Sigmoid colon (tissue), 7 donors: Measurements from ENCODE around the gene SKP2. TPM values are rescaled to one million over a fixed set of nuclear protein-coding genes. Genes with fewer than 3 reads are reported as not detected.
"Not testable (repeated sequence)": the region's sequence is repeated elsewhere in the genome, so short reads cannot be mapped to it uniquely, and the experiment has no call there.

ENCODE experiments used
- DNase-seq: peaks from one replicate; pipeline ENCODE4 v3.0.0-alpha.2; 2019
- H3K27ac ChIP-seq, 4 donors: fragments of 200-600 bp; sonication (generic); one replicate each; pipeline ENCODE4 v1.5.1; 2016 to 2019; ENCODE audit warnings: mild to moderate bottlenecking in 1 of 4
- H3K27me3 ChIP-seq, 3 donors: fragments of 200-600 bp; sonication (generic); one replicate each; pipeline ENCODE4 v1.5.1; 2019; ENCODE audit warnings: mild to moderate bottlenecking in 1 of 3
- H3K36me3 ChIP-seq, 4 donors: fragments of 200-600 bp; sonication (generic); one replicate each; pipeline ENCODE4 v1.5.1; 2016 to 2019
- H3K4me1 ChIP-seq, 4 donors: fragments of 200-600 bp; sonication (generic); one replicate each; pipeline ENCODE4 v1.5.1; 2017 to 2019
- H3K4me3 ChIP-seq, 4 donors: fragments of 200-600 bp; sonication (generic); one replicate each; pipeline ENCODE4 v1.5.1; 2017 to 2019; ENCODE audit warnings: mild to moderate bottlenecking in 2 of 4, moderate library complexity in 1 of 4
- H3K9me3 ChIP-seq, 4 donors: fragments of 200-600 bp in 3 of 4; sonication (generic) in 3 of 4; one replicate each; pipeline versions ENCODE4 v1.5.1 to v1.6.1; 2013 to 2019
- EP300 ChIP-seq, 4 donors: sonication (generic); formaldehyde crosslinking; IDR thresholded peaks; one replicate each; pipeline ENCODE4 v1.6.1; 2017; ENCODE audit warnings: antibody characterized with exemption in 4 of 4
- POLR2A ChIP-seq, 2 donors: fragments of 450-650 bp; IDR thresholded peaks; one replicate each; pipeline ENCODE4 v1.6.1; 2016; ENCODE audit warnings: antibody characterized with exemption in 2 of 2, mild to moderate bottlenecking in 2 of 2, moderate library complexity in 2 of 2
- POLR2AphosphoS5 ChIP-seq, 4 donors: sonication (generic); formaldehyde crosslinking; IDR thresholded peaks; one replicate each; pipeline ENCODE4 v1.6.1; 2017; ENCODE audit warnings: antibody characterized with exemption in 4 of 4
- WGBS, 2 donors: extraction: QIAGEN DNeasy Blood & Tissue Kit; methylation state at CpG; one replicate each; pipeline ENCODE4 v1.1.7; 2013; 5-methylcytosine and 5-hydroxymethylcytosine counted together
- intact Hi-C: fragments of 100-400 bp; cut with DNase I; formaldehyde crosslinking; loops from one replicate; pipeline ENCODE4 v1.15.1; 2023
- polyA plus RNA-seq, 3 donors: library from polyadenylated mRNA; stranded (reverse); fragments of 200-250 nt; gene quantifications; one replicate each; pipeline ENCODE4 v1.2.3, GENCODE V29; 2013
- total RNA-seq, 4 donors: library from RNA; depleted of rRNA; stranded (reverse); fragments of >200 nt; gene quantifications; one replicate each; pipeline ENCODE4 v1.1.0, GENCODE V29; 2016
- TF ChIP-seq, protein P1 (sequence below), 4 experiments: fragments of 450-650 bp in 3 of 4; fragments of 200-600 bp in 1 of 4; IDR thresholded peaks; one replicate each; pipeline ENCODE4 v1.5.1; 2016 to 2019; ENCODE audit warnings: antibody characterized with exemption in 4 of 4, mild to moderate bottlenecking in 3 of 4, moderate library complexity in 2 of 4
- donor health status: healthy with polysubstance abuse.
- donor health status: Bipolar disorder and iron deficiency.
- donor health status: healthy.

Gene SKP2
- total and polyA plus RNA-seq, 7 donors, result 2.4 to 9.6 (median 7.0) TPM

- DNase-seq, result no peak
- H3K4me1 ChIP-seq, result no peaks in the 10 kb centered on the region
- WGBS, 2 donors, result 71 to 85% methylated on average over 4 of the region's 4 CpGs
- no peak overlapping the region for H3K4me3 ChIP-seq
- peaks cover 0 to 62% (median 0%) of the 10 kb centered on the region in 4 donors for H3K36me3 ChIP-seq
- no peaks in the 10 kb centered on the region for H3K9me3 ChIP-seq
- H3K27me3 ChIP-seq, result no peaks in the 10 kb centered on the region
- intact Hi-C loops, result loop anchor here (2.0 to 10.0 kb wide), 3 partner anchors 125 to 515 kb away; no protein-coding TSS in a partner anchor
- TF ChIP-seq, protein P1, sequence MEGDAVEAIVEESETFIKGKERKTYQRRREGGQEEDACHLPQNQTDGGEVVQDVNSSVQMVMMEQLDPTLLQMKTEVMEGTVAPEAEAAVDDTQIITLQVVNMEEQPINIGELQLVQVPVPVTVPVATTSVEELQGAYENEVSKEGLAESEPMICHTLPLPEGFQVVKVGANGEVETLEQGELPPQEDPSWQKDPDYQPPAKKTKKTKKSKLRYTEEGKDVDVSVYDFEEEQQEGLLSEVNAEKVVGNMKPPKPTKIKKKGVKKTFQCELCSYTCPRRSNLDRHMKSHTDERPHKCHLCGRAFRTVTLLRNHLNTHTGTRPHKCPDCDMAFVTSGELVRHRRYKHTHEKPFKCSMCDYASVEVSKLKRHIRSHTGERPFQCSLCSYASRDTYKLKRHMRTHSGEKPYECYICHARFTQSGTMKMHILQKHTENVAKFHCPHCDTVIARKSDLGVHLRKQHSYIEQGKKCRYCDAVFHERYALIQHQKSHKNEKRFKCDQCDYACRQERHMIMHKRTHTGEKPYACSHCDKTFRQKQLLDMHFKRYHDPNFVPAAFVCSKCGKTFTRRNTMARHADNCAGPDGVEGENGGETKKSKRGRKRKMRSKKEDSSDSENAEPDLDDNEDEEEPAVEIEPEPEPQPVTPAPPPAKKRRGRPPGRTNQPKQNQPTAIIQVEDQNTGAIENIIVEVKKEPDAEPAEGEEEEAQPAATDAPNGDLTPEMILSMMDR (IDR thresholded peaks at IDR 0.05), result no peak
- TF ChIP-seq EP300 (IDR thresholded peaks at IDR 0.05), result no peak
- TF ChIP-seq POLR2A (IDR thresholded peaks at IDR 0.05), result no peak
- TF ChIP-seq POLR2AphosphoS5 (IDR thresholded peaks at IDR 0.05), result no peak
- no peak overlapping the region for H3K27ac ChIP-seq
Measured at GRCh38 chr5:36179950-36180349, 28.0 kb downstream of the SKP2 start.

DNA sequence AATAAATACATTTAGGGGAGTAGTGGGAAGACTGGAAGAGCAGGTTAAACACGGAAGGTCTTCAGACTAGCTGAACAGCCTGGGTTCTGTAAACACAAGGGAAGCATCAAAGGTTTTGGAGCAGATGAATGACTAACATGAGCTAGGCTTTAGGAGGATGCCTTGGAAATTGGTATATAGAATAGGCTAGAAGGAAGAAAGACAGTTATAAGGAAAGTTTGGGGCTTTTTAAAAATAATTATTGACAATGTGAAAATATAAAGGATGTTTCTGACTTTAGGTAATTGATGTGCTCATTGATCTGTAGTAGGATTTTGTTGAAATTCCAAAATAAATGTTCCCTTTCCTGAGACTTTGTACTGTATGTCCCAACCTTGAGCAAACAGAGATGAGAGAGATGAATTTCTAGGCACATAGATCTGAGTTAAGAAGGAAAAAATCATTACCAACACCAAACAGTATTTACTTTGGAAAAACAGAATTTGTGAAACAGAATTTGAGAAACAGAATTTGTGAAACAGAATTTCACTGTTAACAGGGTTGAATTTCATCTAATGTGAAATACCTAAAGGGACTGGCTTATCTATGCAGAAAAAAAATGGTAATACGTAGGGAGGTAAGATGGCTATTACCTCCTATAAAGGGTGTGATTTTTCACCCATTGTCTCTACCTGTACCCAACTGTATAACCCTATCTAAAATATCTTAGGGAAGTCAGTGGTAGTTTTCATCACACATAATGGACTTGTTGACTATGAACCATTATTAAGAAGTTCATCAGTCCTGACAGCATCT is 28.8 kb downstream of the SKP2 start:
- Histone ChIP-seq H3K36me3 (peaks cover 0 to 57% (median 0%) of the 10 kb centered on the region in 4 donors), H3K27ac (no peak overlapping the region), H3K9me3 (no peaks in the 10 kb centered on the region), H3K4me1 (no peaks in the 10 kb centered on the region), H3K27me3 (no peaks in the 10 kb centered on the region), H3K4me3 (no peak overlapping the region)
- DNase-seq, result no peak
- intact Hi-C loops, result no loop called here
- TF ChIP-seq EP300 (IDR thresholded peaks at IDR 0.05) (no peak), POLR2AphosphoS5 (IDR thresholded peaks at IDR 0.05) (no peak), POLR2A (IDR thresholded peaks at IDR 0.05) (no peak)
- TF ChIP-seq, protein P1 (IDR thresholded peaks at IDR 0.05), result no peak
- 56 to 79% methylated on average over 2 of the region's 2 CpGs for WGBS, 2 donors

DNA sequence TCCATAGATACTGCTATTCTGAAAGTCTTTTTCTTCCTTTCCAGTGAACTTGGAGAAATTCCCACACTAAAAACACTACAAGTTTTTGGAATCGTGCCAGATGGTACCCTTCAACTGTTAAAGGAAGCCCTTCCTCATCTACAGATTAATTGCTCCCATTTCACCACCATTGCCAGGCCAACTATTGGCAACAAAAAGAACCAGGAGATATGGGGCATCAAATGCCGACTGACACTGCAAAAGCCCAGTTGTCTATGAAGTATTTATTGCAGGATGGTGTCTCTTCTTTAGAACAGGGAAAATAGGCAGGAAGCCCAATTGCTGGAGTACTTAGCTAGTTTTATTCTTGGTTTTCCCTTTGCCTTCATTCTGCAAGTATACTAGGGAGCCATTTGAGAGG is 29.9 kb downstream of the SKP2 start:
- DNase-seq, result no peak
- TF ChIP-seq, protein P1 (IDR thresholded peaks at IDR 0.05), result no peak
- TF ChIP-seq EP300 (IDR thresholded peaks at IDR 0.05), result no peak
- no peak for TF ChIP-seq POLR2A (IDR thresholded peaks at IDR 0.05)
- TF ChIP-seq POLR2AphosphoS5 (IDR thresholded peaks at IDR 0.05), result no peak
- no peaks in the 10 kb centered on the region for H3K9me3 ChIP-seq
- WGBS, 2 donors, result 86 to 88% methylated on average over 2 of the region's 2 CpGs
- H3K27ac ChIP-seq, result no peak overlapping the region
- intact Hi-C loops, result no loop called here
- H3K4me3 ChIP-seq, result no peak overlapping the region
- H3K4me1 ChIP-seq, result no peaks in the 10 kb centered on the region
- H3K36me3 ChIP-seq, result peaks cover 0 to 55% (median 0%) of the 10 kb centered on the region in 4 donors
- no peaks in the 10 kb centered on the region for H3K27me3 ChIP-seq

- WGBS, 2 donors, result 88 to 96% methylated on average over 3 to 4 of the region's 4 CpGs
- DNase-seq, H3K4me3 ChIP-seq, intact Hi-C loops, H3K9me3 ChIP-seq, H3K27ac ChIP-seq, H3K4me1 ChIP-seq, H3K27me3 ChIP-seq: not testable (repeated sequence)
- peaks cover 0 to 34% (median 0%) of the 10 kb centered on the region in 4 donors for H3K36me3 ChIP-seq
Measured at GRCh38 chr5:36184408-36184807, 32.5 kb downstream of the SKP2 start.

DNA sequence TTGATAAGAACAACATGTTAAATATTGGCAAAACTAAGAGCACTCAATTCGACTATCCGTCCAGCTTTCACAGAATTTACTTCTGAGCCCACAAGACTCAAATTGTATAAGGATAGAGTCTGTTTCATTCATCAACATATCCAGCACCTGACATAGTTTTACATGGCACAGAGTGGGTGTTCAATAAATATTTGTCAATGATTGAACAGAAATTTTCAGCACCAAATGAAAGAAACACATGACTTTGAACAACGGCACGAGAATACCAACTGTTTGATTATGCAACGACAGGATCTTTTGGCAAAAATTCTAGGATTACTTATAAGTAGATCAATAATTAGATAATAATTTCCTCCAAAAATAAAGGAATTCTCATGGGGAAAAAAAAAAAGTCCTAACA is 41.8 kb downstream of the SKP2 start:
- Histone ChIP-seq H3K4me3 (no peak overlapping the region), H3K36me3 (peaks cover 0 to 82% (median 12%) of the 10 kb centered on the region in 4 donors), H3K27me3 (no peaks in the 10 kb centered on the region), H3K9me3 (peaks cover 0 to 1% (median 0%) of the 10 kb centered on the region in 4 donors), H3K4me1 (no peaks in the 10 kb centered on the region), H3K27ac (no peak overlapping the region)
- DNase-seq, result no peak
- WGBS, 2 donors, result 97% methylated on average over 5 of the region's 5 CpGs
- no peak for TF ChIP-seq POLR2A (IDR thresholded peaks at IDR 0.05)
- no peak for TF ChIP-seq POLR2AphosphoS5 (IDR thresholded peaks at IDR 0.05)
- TF ChIP-seq, protein P1 (IDR thresholded peaks at IDR 0.05), result no peak
- intact Hi-C loops, result no loop called here
